Smooth muscle cell (in vitro differentiated cells): ENCODE data around the gene RNF31. TPM values are rescaled to one million over a fixed set of nuclear protein-coding genes. Genes with fewer than 3 reads are reported as not detected.

Experiments
- DNase-seq: peaks from one replicate; lab custom pipeline; 2025; ENCODE audit not compliant: unreplicated experiment; lab: John Stamatoyannopoulos, UW
- H2AFZ ChIP-seq: fragments of 200-600 bp; sonication (generic); 2 replicates; pipeline ENCODE4 v1.6.0; 2016; ENCODE audit warnings: antibody characterized with exemption, low read depth, mild to moderate bottlenecking
- H3F3A ChIP-seq: fragments of 200-600 bp; sonication (generic); 2 replicates; pipeline ENCODE4 v1.6.0; 2017; ENCODE audit warnings: antibody characterized with exemption, low read depth
- H3K27ac ChIP-seq: fragments of 200-600 bp; sonication (generic); 2 replicates; pipeline ENCODE4 v1.5.1; 2016; ENCODE audit warnings: low read depth, mild to moderate bottlenecking
- H3K27me3 ChIP-seq: fragments of 200-600 bp; sonication (generic); 2 replicates; pipeline ENCODE4 v1.6.1; 2016; ENCODE audit warnings: low read depth, mild to moderate bottlenecking
- H3K36me3 ChIP-seq: fragments of 200-600 bp; sonication (generic); 2 replicates; pipeline ENCODE4 v1.5.1; 2016; ENCODE audit warnings: low read depth
- H3K4me1 ChIP-seq: fragments of 200-600 bp; sonication (generic); 2 replicates; pipeline ENCODE4 v1.5.1; 2016; ENCODE audit warnings: low read depth
- H3K4me2 ChIP-seq: fragments of 200-600 bp; sonication (generic); 2 replicates; pipeline ENCODE4 v1.6.0; 2016; ENCODE audit warnings: mild to moderate bottlenecking
- H3K4me3 ChIP-seq: fragments of 200-600 bp; sonication (generic); 2 replicates; pipeline ENCODE4 v1.5.1; 2016; ENCODE audit warnings: mild to moderate bottlenecking
- H3K79me2 ChIP-seq: fragments of 200-600 bp; sonication (generic); 2 replicates; pipeline ENCODE4 v1.6.0; 2016; ENCODE audit warnings: low read depth, mild to moderate bottlenecking
- H3K9ac ChIP-seq: fragments of 200-600 bp; sonication (generic); 2 replicates; pipeline ENCODE4 v1.6.0; 2016; ENCODE audit warnings: low read depth
- H3K9me3 ChIP-seq: fragments of 200-600 bp; sonication (generic); replicated peaks from 2 replicates; pipeline ENCODE4 v1.5.1; 2016; ENCODE audit warnings: low read depth
- H4K20me1 ChIP-seq: fragments of 200-600 bp; sonication (generic); 2 replicates; pipeline ENCODE4 v1.6.0; 2016; ENCODE audit warnings: low read depth
- WGBS: methylation state at CpG from one replicate; pipeline ENCODE4 v1.1.7; 2016; ENCODE audit warnings: low lambda C conversion rate; 5-methylcytosine and 5-hydroxymethylcytosine counted together
- polyA plus RNA-seq: library from polyadenylated mRNA; unstranded; fragments of >200 nt; fragmentation: Nextera tagmentation; extraction: Ambion mirVana; gene quantifications from 2 replicates; pipeline ENCODE4 v1.2.1, GENCODE V29; 2016
- total RNA-seq: library from RNA; depleted of rRNA; stranded (reverse); fragments of >200 nt; gene quantifications from 2 replicates; pipeline ENCODE4 v1.2.3, GENCODE V29; 2014
- TF ChIP-seq, protein P1 (sequence below): fragments of 200-600 bp; sonication (generic); IDR thresholded peaks from 2 replicates; pipeline ENCODE4 v1.5.1; 2017; ENCODE audit warnings: borderline replicate concordance, mild to moderate bottlenecking, antibody characterized with exemption; ENCODE audit not compliant: insufficient read depth, poor library complexity, severe bottlenecking

RNF31 gene
- total and polyA plus RNA-seq, 2 experiments from 2014 or later = 25.4 to 74.8 TPM

- Histone ChIP-seq H3F3A (peaks cover 6% of the 10 kb centered on the region), H3K27me3 (no peaks in the 10 kb centered on the region), H3K36me3 (no peaks in the 10 kb centered on the region), H3K9me3 (no peaks in the 10 kb centered on the region), H3K4me3 (no peak overlapping the region), H3K4me1 (peaks cover 15% of the 10 kb centered on the region), H2AFZ (no peak overlapping the region), H3K27ac (no peak overlapping the region), H3K79me2 (peaks cover 17% of the 10 kb centered on the region), H3K4me2 (no peak overlapping the region), H4K20me1 (peaks cover 9% of the 10 kb centered on the region), H3K9ac (no peak overlapping the region)
- no peak for DNase-seq
- 99% methylated on average over 9 of the region's 9 CpGs for WGBS
- TF ChIP-seq, protein P1, sequence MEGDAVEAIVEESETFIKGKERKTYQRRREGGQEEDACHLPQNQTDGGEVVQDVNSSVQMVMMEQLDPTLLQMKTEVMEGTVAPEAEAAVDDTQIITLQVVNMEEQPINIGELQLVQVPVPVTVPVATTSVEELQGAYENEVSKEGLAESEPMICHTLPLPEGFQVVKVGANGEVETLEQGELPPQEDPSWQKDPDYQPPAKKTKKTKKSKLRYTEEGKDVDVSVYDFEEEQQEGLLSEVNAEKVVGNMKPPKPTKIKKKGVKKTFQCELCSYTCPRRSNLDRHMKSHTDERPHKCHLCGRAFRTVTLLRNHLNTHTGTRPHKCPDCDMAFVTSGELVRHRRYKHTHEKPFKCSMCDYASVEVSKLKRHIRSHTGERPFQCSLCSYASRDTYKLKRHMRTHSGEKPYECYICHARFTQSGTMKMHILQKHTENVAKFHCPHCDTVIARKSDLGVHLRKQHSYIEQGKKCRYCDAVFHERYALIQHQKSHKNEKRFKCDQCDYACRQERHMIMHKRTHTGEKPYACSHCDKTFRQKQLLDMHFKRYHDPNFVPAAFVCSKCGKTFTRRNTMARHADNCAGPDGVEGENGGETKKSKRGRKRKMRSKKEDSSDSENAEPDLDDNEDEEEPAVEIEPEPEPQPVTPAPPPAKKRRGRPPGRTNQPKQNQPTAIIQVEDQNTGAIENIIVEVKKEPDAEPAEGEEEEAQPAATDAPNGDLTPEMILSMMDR = no peak
These were observed 2.8 kb downstream of the RNF31 start for GRCh38 chr14:24150061-24150460.

- Histone ChIP-seq H2AFZ (no peak overlapping the region), H3K79me2 (peaks cover 16% of the 10 kb centered on the region), H3K4me3 (no peak overlapping the region), H3K4me2 (no peak overlapping the region), H3K9ac (no peak overlapping the region), H3K27ac (no peak overlapping the region), H3K4me1 (peaks cover 13% of the 10 kb centered on the region), H3K36me3 (no peaks in the 10 kb centered on the region), H4K20me1 (peaks cover 9% of the 10 kb centered on the region), H3K9me3 (no peaks in the 10 kb centered on the region), H3F3A (peaks cover 3% of the 10 kb centered on the region), H3K27me3 (no peaks in the 10 kb centered on the region)
- TF ChIP-seq, protein P1 = no peak
- 96% methylated on average over 9 of the region's 9 CpGs for WGBS
- no peak for DNase-seq
These were observed 3.3 kb downstream of the RNF31 start for GRCh38 chr14:24150567-24150966.

DNA sequence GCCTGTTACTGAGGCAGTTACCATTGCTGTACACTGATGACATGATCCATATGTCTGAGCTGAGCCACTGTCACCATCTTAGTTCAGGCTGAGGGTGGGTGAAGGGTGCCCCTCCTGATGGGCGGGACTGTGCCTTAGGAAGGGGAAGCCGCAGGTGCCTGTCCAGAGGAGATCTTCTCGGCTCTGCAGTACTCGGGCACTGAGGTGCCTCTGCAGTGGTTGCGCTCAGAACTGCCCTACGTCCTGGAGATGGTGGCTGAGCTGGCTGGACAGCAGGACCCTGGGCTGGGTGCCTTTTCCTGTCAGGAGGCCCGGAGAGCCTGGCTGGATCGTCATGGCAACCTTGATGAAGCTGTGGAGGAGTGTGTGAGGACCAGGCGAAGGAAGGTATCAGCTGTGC lies 3.7 kb downstream of the RNF31 start:
- H3K27ac ChIP-seq = no peak overlapping the region
- no peaks in the 10 kb centered on the region for H3K9me3 ChIP-seq
- H3K9ac ChIP-seq = no peak overlapping the region
- TF ChIP-seq, protein P1 = no peak
- no peak overlapping the region for H3K4me2 ChIP-seq
- no peaks in the 10 kb centered on the region for H3K27me3 ChIP-seq
- 98% methylated on average over 9 of the region's 9 CpGs for WGBS
- no peak for DNase-seq
- peaks cover 16% of the 10 kb centered on the region for H3K79me2 ChIP-seq
- H3K36me3 ChIP-seq = no peaks in the 10 kb centered on the region
- no peak overlapping the region for H2AFZ ChIP-seq
- H3K4me1 ChIP-seq = peaks cover 9% of the 10 kb centered on the region
- H3K4me3 ChIP-seq = no peak overlapping the region
- H4K20me1 ChIP-seq = peaks cover 9% of the 10 kb centered on the region
- no peaks in the 10 kb centered on the region for H3F3A ChIP-seq

DNA sequence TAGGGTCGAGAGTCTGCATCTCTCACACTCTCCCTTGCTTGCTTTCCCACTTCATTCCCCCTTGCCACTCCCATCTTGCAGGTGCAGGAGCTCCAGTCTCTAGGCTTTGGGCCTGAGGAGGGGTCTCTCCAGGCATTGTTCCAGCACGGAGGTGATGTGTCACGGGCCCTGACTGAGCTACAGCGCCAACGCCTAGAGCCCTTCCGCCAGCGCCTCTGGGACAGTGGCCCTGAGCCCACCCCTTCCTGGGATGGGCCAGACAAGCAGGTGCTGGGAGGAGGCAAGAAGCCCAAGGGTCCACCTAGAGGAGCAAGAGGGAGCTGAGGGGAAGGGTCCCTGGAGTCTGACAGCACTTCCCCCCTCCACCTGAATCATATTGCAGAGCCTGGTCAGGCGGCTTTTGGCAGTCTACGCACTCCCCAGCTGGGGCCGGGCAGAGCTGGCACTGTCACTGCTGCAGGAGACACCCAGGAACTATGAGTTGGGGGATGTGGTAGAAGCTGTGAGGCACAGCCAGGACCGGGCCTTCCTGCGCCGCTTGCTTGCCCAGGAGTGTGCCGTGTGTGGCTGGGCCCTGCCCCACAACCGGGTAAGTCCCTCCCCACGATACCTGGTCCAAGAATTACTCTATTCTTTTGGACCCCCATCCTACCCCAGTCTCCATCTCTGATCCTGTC lies 4.2 kb downstream of the RNF31 start:
- Histone ChIP-seq H4K20me1 (peaks cover 9% of the 10 kb centered on the region), H3K27me3 (no peaks in the 10 kb centered on the region), H3K9ac (no peak overlapping the region), H3F3A (no peaks in the 10 kb centered on the region), H3K4me1 (peaks cover 8% of the 10 kb centered on the region), H3K9me3 (no peaks in the 10 kb centered on the region), H3K36me3 (no peaks in the 10 kb centered on the region), H2AFZ (no peak overlapping the region), H3K4me3 (no peak overlapping the region), H3K4me2 (no peak overlapping the region), H3K27ac (no peak overlapping the region), H3K79me2 (peaks cover 16% of the 10 kb centered on the region)
- no peak for DNase-seq
- 96% methylated on average over 16 of the region's 16 CpGs for WGBS
- TF ChIP-seq, protein P1 = no peak
